Loucy (cell line): ENCODE data around the gene RSRC1.

Experiments
- H2AFZ ChIP-seq: fragments of 200-600 bp; sonication (generic); 2 replicates; pipeline ENCODE4 v1.6.0; 2016; ENCODE audit warnings: antibody characterized with exemption, mild to moderate bottlenecking, low read length, moderate library complexity
- H3F3A ChIP-seq: fragments of 200-600 bp; 2 replicates; pipeline ENCODE4 v1.6.0; 2016; ENCODE audit warnings: antibody characterized with exemption, low read depth, mild to moderate bottlenecking
- H3K27me3 ChIP-seq: fragments of 200-600 bp; sonication (generic); 2 replicates; pipeline ENCODE4 v1.6.1; 2014; ENCODE audit warnings: low read length, mild to moderate bottlenecking; ENCODE audit not compliant: insufficient read depth, poor library complexity, severe bottlenecking
- H3K36me3 ChIP-seq: fragments of 200-600 bp; sonication (generic); 2 replicates; pipeline ENCODE4 v1.6.1; 2016; ENCODE audit warnings: low read length; ENCODE audit not compliant: insufficient read depth
- H3K4me1 ChIP-seq: fragments of 200-600 bp; sonication (generic); 2 replicates; pipeline ENCODE4 v1.5.1; 2014; ENCODE audit warnings: low read length, mild to moderate bottlenecking; ENCODE audit not compliant: insufficient read depth, poor library complexity, severe bottlenecking
- H3K4me2 ChIP-seq: fragments of 200-600 bp; sonication (generic); 2 replicates; pipeline ENCODE4 v1.6.0; 2014; ENCODE audit warnings: antibody characterized with exemption, low read length, low read depth, mild to moderate bottlenecking; ENCODE audit not compliant: poor library complexity, severe bottlenecking
- H3K4me3 ChIP-seq: fragments of 200-600 bp; sonication (generic); 2 replicates; pipeline ENCODE4 v1.5.1; 2014; ENCODE audit warnings: low read length, mild to moderate bottlenecking, mixed read lengths; ENCODE audit not compliant: poor library complexity, severe bottlenecking
- H3K79me2 ChIP-seq: fragments of 200-600 bp; sonication (generic); 2 replicates; pipeline ENCODE4 v1.6.1; 2014; ENCODE audit warnings: low read length; ENCODE audit not compliant: insufficient read depth
- H3K9ac ChIP-seq: fragments of 200-600 bp; sonication (generic); 2 replicates; pipeline ENCODE4 v1.6.0; 2014; ENCODE audit warnings: mild to moderate bottlenecking, low read depth, low read length, moderate library complexity; ENCODE audit not compliant: poor library complexity, severe bottlenecking
- H3K9me2 ChIP-seq: fragments of 200-600 bp; sonication (generic); replicated peaks from 2 replicates; pipeline ENCODE4 v1.6.1; 2016; ENCODE audit warnings: low read depth, low read length, mixed read lengths
- H3K9me3 ChIP-seq: fragments of 200-600 bp; sonication (generic); 2 replicates; pipeline ENCODE4 v1.6.1; 2014; ENCODE audit warnings: mild to moderate bottlenecking, antibody characterized with exemption, low read length, low read depth; ENCODE audit not compliant: insufficient read depth
- H4K20me1 ChIP-seq: fragments of 200-600 bp; sonication (generic); 2 replicates; pipeline ENCODE4 v1.6.0; 2014; ENCODE audit warnings: antibody characterized with exemption, low read length, mild to moderate bottlenecking; ENCODE audit not compliant: insufficient read depth, poor library complexity, severe bottlenecking
- CTCF ChIP-seq: fragments of 200-600 bp; sonication (generic); conservative IDR thresholded peaks from 2 replicates; pipeline ENCODE4 v1.5.1; 2014; ENCODE audit warnings: mild to moderate bottlenecking, antibody characterized with exemption, low read length
- EZH2phosphoT487 ChIP-seq: fragments of 200-600 bp; IDR thresholded peaks from 2 replicates; pipeline ENCODE4 v1.6.1; 2018; ENCODE audit warnings: antibody characterized with exemption, mild to moderate bottlenecking, moderate library complexity, borderline replicate concordance

Gene RSRC1

GRCh38 chr3:158379517-158379916 is 269.6 kb downstream of the RSRC1 start:
- TF ChIP-seq EZH2phosphoT487, result no peak
- TF ChIP-seq CTCF, result no peak
- Histone ChIP-seq H3K4me3 (no peak overlapping the region), H3K9ac (no peak overlapping the region), H3K9me3 (no peaks in the 10 kb centered on the region), H3K27me3 (no peaks in the 10 kb centered on the region), H2AFZ (no peak overlapping the region), H3K36me3 (no peaks in the 10 kb centered on the region), H3K4me1 (no peaks in the 10 kb centered on the region), H3K79me2 (no peaks in the 10 kb centered on the region), H4K20me1 (no peaks in the 10 kb centered on the region), H3K4me2 (no peak overlapping the region), H3F3A (no peaks in the 10 kb centered on the region), H3K9me2 (no peaks in the 10 kb centered on the region)

GRCh38 chr3:158381262-158381868 is 271.5 kb downstream of the RSRC1 start:
- H3F3A ChIP-seq, result no peaks in the 10 kb centered on the region
- TF ChIP-seq EZH2phosphoT487 (no peak), CTCF (no peak)
- no peaks in the 10 kb centered on the region for H3K79me2 ChIP-seq
- no peaks in the 10 kb centered on the region for H3K27me3 ChIP-seq
- H3K9me2 ChIP-seq, result no peaks in the 10 kb centered on the region
- no peak overlapping the region for H2AFZ ChIP-seq
- H3K4me2 ChIP-seq, result no peak overlapping the region
- no peaks in the 10 kb centered on the region for H3K9me3 ChIP-seq
- no peaks in the 10 kb centered on the region for H4K20me1 ChIP-seq
- H3K36me3 ChIP-seq, result no peaks in the 10 kb centered on the region
- H3K4me3 ChIP-seq, result no peak overlapping the region
- no peak overlapping the region for H3K9ac ChIP-seq
- H3K4me1 ChIP-seq, result no peaks in the 10 kb centered on the region

DNA sequence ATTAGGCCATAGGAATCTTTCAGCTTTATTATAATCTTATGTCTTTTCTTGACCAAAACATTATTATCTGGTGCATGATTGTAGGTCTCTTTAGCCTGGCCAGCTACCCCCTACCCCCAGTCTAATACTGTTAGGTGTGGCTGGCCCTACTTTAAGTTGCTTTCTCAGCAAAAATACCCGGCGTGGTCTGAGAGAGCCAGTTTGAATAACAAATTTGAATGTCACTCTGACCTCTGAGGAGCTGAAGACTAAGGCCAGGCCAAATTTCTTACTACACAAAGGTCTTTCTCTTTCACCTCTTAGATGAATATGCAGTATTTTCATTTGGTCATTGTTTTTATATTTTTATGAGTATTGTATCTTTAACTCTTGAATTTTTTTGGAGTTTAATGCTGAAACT is 272.6 kb downstream of the RSRC1 start:
- Histone ChIP-seq H3K9me2 (no peaks in the 10 kb centered on the region), H3F3A (no peaks in the 10 kb centered on the region), H3K4me1 (no peaks in the 10 kb centered on the region), H3K36me3 (no peaks in the 10 kb centered on the region), H3K4me3 (no peak overlapping the region), H3K9ac (no peak overlapping the region), H4K20me1 (no peaks in the 10 kb centered on the region), H3K4me2 (no peak overlapping the region), H3K27me3 (no peaks in the 10 kb centered on the region), H2AFZ (no peak overlapping the region), H3K79me2 (no peaks in the 10 kb centered on the region), H3K9me3 (no peaks in the 10 kb centered on the region)
- TF ChIP-seq EZH2phosphoT487, result no peak

GRCh38 chr3:158384019-158384418 is 274.1 kb downstream of the RSRC1 start:
- Histone ChIP-seq H3K36me3 (no peaks in the 10 kb centered on the region), H4K20me1 (no peaks in the 10 kb centered on the region), H2AFZ (no peak overlapping the region), H3K4me3 (no peak overlapping the region), H3K79me2 (no peaks in the 10 kb centered on the region), H3K9me2 (no peaks in the 10 kb centered on the region), H3F3A (no peaks in the 10 kb centered on the region), H3K4me1 (no peaks in the 10 kb centered on the region), H3K4me2 (no peak overlapping the region), H3K27me3 (no peaks in the 10 kb centered on the region), H3K9ac (no peak overlapping the region), H3K9me3 (no peaks in the 10 kb centered on the region)
- TF ChIP-seq EZH2phosphoT487 (no peak), CTCF (no peak)
